HG02798 (cell line): Measurements from ENCODE around the gene DTWD2.
A peak's percentile ranks its signal among the peaks of the same experiment; 100 is the strongest.

Experiments used
- ATAC-seq: cut with Tn5 transposase; IDR thresholded peaks from one replicate; pipeline ENCODE4 v1.9.1; 2021; ENCODE audit warnings: mild to moderate bottlenecking; ENCODE audit not compliant: unreplicated experiment, poor library complexity

The DTWD2 gene

DNA sequence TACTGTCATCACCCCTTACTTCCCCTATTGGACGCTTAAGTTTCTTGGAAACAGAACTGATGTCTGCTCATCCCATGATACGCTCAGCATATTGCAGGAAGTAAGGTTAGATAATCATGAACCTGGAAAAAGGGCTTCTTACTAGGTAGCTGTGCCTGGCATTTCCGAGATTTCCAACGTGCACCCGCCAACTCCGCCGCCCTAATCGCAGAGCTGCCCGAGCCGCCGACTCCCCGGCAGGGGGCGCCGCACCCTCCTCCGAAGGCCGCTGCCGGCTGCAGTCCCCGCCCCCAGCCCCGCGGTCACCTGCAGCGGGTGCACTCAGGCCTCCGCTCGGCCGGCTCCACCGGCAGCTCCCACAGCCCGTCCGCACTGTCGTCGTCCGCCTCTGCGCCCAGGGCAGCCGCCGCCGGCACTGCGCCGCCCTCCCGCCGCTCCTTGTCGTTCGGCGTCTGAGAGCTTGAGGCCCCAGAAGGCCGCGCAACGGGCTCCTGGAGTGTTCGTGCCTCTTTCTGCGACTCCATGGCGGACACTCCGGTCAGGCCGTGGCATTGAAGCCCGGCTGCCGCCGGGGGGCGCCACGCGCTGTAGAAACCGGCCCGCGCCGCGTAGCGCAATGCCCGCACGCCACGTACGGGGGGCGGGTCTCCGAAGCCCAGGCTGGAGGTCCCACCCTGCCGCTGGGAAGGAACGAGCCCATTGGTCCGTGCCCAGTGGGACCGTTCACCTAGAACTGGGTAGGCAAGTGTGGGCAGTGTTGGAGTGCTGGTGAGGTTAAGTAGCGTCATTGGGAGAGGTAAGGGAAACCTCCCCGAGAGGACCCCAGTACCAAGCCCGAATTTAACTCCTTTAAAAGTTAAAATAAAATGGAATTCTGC lies at the start of gene DTWD2:
TSS of gene DTWD2 (minus strand) at position 560 of the 878 bp plus-strand sequence. CDS start at position 524, 36 bp downstream.
- ATAC-seq: peak; percentile 97

DNA sequence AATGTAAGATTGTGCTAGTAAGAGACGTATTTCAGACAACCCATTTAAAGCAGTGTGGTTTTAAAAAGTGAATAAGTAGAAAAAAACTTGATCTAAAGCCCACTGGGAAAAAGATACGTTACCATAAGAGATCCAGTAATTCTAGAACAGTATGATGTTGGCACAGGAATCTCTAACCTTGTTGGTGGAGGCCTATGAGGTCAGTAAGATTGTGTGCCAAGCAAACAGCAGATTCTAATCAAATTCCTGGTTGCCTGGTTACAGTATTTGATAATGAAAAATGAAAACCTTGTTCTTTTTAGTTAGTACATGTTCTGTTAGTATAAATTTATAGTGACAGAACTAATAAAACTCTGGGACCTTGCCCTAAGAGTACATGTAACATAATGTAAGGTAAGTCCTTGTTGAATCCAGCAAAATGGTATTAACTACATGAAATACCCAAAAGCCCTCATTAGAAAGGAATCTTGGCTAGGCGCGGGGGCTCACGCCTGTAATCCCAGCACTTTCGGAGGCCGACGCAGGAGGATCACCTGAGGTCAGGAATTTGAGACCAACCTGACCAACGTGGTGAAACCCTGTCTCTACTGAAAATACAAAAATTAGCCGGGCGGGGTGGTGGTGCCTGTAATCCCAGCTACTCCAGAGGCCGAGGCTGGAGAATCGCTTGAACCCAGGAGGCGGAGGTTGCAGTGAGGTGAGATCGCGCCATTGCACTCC lies 49.3 kb upstream of the DTWD2 start:
- no peak for ATAC-seq

- no peak for ATAC-seq
Measured at GRCh38 chr5:119036101-119036762, 47.9 kb upstream of the DTWD2 start.

- ATAC-seq: no peak
Measured at GRCh38 chr5:119033135-119033534, 44.8 kb upstream of the DTWD2 start.

- ATAC-seq: no peak
Measured at GRCh38 chr5:119032656-119033055, 44.3 kb upstream of the DTWD2 start.

DNA sequence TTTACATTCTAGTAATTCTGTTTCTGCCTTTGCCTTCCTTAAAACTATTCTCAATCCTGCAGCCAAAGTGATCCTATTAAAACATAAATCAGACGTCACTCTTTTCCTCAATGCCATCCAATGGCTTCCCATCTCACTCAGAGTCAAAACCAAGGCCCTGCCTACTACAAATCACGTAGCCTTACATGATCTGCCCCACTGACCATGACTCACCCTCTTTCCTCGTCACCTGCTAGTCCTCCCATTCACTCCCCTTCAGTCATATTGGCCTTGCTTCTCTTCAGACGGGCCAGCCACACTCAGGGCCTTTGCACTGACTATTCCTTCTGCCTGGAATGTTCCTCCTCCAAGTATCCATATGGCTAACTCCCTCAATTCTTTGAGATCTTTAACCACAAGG lies 43.6 kb upstream of the DTWD2 start:
- ATAC-seq: peak; percentile 41

- peak; percentile 88 for ATAC-seq
Measured at GRCh38 chr5:119031011-119031886, 42.9 kb upstream of the DTWD2 start.

GRCh38 chr5:119028575-119028974 lies 40.2 kb upstream of the DTWD2 start:
- ATAC-seq: no peak

GRCh38 chr5:119022773-119023172 lies 34.4 kb upstream of the DTWD2 start:
- no peak for ATAC-seq

DNA sequence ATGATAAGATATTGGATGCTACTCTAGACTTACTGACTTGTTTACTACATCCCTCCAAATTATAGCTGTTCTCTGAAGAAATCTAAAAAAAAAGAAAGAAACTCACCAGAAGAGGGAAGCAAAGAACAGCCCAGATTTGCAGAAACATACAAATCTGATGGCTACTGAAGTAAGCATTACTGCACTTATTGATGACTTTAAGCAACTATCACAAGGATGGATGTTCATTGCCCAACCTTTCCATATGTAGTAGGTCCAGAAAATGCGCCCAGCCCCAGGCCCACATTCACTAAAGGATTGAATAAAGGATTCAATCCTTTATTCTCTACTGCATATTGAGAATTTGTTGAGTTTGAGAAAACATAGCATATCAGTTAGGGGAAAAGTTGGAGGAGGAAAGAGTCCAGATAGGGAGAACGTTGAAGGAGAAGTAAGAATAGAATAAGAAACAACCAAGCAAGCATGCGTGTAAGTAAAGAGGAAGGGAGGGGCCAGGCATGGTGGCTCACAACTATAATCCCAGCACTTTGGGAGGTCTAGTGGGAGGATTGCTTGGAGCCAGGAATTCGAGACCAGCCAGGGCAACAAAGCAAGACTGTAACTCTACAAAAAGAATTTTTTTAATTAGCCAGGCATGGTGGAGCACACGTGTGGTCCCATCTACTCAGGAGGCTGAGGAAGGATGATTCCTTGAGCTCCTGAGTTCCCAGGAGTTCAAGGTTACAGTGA lies 33.8 kb upstream of the DTWD2 start:
- peak; percentile 64 for ATAC-seq

GRCh38 chr5:119021149-119021732 lies 32.9 kb upstream of the DTWD2 start:
- ATAC-seq: no peak

DNA sequence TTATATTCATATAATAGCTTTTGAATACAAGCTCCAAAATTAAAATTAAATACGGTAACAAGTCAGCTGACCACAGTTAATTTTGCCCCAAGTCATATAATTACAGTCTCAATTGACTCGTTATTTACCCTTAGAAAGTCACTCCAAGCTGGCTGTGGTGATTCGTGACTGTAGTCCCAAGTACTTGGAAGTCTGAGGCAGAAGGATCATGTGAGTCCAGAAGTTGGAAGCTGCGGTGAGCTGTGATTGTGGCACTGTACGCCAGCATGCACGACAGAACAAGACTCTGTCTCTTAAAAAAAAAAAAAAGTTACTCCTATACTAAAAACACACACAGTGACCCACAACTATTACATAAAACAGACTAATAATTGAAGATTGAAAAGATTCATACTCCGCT lies 31.6 kb upstream of the DTWD2 start:
- ATAC-seq: no peak

GRCh38 chr5:119019501-119019900 lies 31.2 kb upstream of the DTWD2 start:
- ATAC-seq: no peak

DNA sequence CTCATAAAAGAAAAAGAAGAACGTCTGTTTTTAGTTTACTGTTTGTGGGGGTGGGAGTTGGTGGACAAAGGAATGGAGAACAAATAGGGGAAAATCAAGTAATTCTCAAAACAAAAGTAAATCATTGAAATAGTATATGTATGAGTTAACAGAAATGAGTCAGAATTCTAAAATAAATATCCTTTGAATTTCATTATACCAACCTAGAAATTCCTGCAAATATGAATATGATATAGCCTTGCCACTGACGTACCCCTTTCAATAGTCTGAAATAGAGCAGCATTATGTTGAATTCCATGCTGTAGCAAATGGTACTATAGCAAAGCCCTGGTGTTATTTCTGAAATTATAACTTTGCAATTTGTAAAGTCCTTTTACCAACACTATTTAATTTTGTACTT lies 29.6 kb upstream of the DTWD2 start:
- no peak for ATAC-seq

DNA sequence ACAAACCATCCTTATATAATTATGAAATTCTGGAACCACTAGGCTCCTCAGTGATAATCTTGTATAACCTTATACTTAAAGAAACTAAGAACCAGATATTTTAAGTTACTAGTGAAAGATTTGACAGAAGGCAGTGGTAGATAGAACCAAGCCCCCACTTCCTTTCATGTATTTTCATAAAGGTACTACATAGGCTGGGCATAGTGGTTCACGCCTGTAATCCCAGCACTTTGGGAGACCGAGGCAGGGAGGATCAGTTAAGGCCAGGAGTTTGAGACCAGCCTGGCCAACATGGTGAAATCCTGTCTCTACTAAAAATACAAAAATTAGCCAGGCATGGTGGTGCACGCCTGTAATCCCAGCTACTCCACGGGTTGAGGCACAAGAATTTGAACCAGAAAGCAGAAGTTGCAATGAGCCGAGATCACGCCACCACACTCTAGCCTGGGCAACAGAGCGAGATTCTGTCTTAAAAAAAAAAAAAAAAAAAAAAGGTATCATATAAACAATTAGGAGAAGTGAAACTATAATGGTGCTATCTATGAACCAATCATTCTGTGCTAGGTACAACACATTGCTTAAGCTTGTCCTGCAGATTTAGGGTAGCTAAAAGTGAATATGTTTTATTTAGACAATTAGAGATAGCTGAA lies 27.9 kb upstream of the DTWD2 start:
- peak; percentile 84 for ATAC-seq

- no peak for ATAC-seq
Measured at GRCh38 chr5:119011186-119011585, 22.8 kb upstream of the DTWD2 start.

GRCh38 chr5:119010206-119010605 lies 21.9 kb upstream of the DTWD2 start:
- ATAC-seq: no peak

DNA sequence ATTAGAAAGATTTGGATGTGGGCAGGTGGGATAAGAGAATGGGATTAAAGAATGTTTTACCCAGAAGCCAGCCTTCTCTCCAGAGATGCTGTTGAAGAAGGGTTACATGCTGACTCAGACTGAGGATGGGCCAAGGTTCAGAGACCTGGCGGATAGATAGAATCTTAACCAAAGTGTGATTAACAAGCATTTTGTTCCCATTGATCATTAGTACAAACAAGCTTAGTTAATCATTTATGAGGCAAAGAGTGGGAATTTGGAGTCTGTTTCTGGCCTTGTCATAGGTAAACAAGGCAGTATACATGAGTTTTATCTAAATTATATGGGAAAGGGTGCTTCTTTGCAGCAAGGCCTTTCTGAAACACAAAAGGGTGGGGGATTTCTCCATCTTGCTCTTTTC lies 20.8 kb upstream of the DTWD2 start:
- no peak for ATAC-seq

DNA sequence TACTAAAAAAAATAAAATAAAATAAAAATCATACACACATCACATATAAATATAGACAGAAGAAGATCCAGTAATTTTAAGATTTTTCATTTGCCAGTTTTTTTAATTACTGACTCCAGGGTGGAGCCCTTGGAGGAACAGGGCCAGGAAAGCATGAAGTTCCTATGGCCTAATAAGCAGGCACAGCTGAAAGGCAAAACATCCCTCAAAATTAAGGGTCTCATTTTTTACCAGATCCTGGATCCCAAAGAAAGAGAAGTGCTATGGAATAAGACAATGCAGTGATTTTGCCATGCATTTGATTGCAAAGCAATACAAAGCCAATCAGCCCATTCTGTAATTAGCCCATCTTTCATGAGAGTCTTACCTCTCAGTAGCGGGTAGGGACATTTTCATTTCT lies 11.3 kb upstream of the DTWD2 start:
- ATAC-seq: no peak
